HG03521 (cell line): ENCODE data around the gene UROS.

ENCODE experiments used
- ATAC-seq: cut with Tn5 transposase; IDR thresholded peaks from one replicate; pipeline ENCODE4 v1.9.1; 2021; ENCODE audit warnings: mild to moderate bottlenecking, moderate library complexity; ENCODE audit not compliant: unreplicated experiment

UROS gene

GRCh38 chr10:125769175-125769574 is 53.9 kb downstream of the UROS start:
- no peak for ATAC-seq

- ATAC-seq, result no peak
These were observed 54.7 kb downstream of the UROS start for GRCh38 chr10:125768219-125768855.

- no peak for ATAC-seq
These were observed 56.5 kb downstream of the UROS start for GRCh38 chr10:125766511-125766910.

- ATAC-seq, result no peak
These were observed 57.2 kb downstream of the UROS start for GRCh38 chr10:125765835-125766234.

- no peak for ATAC-seq
These were observed 60.1 kb downstream of the UROS start for GRCh38 chr10:125762692-125763648.

GRCh38 chr10:125761961-125762360 is 61.1 kb downstream of the UROS start:
- no peak for ATAC-seq

- ATAC-seq, result no peak
These were observed 65.3 kb downstream of the UROS start for GRCh38 chr10:125757742-125758141.

GRCh38 chr10:125756853-125757487 is 66.1 kb downstream of the UROS start:
- ATAC-seq, result no peak

- no peak for ATAC-seq
These were observed 66.9 kb downstream of the UROS start for GRCh38 chr10:125756196-125756595.

- no peak for ATAC-seq
These were observed 75.6 kb downstream of the UROS start for GRCh38 chr10:125747417-125747816.

- ATAC-seq, result no peak
These were observed 78.1 kb downstream of the UROS start for GRCh38 chr10:125744909-125745308.

GRCh38 chr10:125742465-125742864 is 80.6 kb downstream of the UROS start:
- no peak for ATAC-seq

GRCh38 chr10:125739994-125740679 is 82.9 kb downstream of the UROS start:
- no peak for ATAC-seq
